NCI-H1092 treated with DMSO at 0.1 percent for 48 hours (cell line): Measurements from ENCODE around the gene PDE1A.

Source experiments
- DNase-seq: peaks from one replicate; lab custom pipeline; 2025; lab: John Stamatoyannopoulos, UW

PDE1A gene

DNA sequence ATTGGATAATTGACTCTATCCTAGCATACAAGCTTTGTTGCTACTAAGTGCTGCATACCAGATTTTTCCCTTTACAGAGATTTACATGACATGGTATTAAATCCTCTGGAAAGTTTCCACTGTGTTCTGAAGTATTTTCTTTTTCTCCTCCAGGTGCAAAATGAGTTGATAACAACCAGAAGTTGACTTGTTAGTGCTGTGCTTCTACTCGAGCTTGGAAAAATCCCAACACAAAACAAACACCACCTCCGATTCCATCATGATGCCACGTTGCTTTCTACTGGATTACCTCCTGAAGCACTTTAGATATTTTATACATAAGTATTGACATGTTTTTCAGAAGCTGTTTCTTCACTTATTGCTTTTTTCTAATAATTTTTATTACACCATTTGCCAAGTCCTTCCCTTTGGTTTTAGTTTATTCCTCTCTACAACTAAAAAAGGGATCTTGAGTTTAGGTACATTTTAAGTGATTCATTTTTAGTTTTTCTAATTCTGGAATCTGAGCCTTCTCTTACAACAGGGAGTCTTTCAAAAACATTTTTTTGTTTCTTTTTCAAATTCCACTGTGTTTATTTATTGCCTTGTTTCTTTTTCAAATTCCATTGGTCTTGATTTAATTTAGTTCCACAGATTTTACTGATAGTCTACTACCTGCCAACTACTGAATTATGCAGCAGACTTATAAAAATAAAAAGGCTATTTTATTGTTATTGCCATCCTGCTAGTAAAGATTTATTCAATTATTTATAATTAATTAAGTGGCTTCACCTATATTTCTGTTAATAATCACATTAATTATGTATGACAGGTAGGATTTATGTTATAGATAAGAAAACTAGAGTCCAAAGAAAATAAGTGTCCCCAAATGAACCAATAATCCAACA, 297.8 kb downstream of the PDE1A start:
- no peak for DNase-seq

DNA sequence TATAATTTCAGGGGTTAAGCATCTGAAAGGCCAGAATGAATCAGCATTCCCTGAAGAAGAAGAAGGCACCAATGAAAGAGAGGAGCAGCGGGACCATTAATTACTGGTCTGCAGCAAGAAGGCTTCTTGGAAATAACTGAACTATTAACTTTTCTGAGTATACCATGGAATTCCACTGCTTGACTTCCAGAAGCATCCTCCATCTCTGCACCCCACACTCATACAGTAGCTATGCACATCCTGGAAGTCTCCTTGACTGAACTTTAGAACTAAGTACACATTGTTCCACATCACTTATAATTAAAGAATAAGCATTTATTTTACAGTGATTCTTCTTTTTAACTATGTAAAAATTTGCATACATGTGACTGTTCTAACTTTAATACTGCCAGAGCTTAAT, 309.6 kb downstream of the PDE1A start:
- no peak for DNase-seq

DNA sequence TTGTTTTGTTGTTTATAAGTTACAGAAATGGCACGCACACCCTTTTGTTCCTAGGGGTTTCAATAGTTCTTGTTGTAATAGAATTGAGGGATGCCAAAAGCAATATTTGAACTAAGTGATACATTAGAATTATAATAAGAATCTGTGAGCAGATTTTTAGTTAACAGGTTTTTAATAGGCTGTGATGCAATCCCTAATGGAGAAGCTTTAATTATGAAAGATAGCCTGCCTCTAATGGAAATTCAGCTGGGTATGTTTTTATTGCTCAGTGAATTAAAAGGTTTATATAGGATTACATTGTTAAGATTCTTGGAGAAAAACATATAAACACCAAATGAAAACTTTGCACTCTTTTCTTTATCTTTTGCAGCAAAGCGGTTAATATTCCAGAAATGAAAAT, 310.1 kb downstream of the PDE1A start:
- DNase-seq = no peak

DNA sequence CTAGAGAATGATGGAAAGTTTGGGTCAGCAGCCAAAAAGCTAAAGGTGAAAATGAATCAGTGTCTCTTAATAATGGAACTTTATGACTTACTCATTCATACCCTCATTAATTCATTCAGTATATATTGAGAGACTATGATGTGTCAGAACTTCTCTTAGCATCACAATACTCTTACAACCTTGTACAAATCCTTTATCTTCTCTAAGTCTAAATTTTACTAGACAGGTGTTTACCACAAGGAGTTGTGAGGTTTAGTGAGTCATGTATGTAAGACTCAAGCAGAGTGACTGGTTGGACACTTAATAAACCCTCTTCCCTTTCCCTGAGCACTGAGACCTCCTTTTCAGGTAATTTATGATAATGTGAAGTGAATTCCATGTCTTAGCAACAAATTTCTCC, 311.6 kb downstream of the PDE1A start:
- DNase-seq = no peak

DNA sequence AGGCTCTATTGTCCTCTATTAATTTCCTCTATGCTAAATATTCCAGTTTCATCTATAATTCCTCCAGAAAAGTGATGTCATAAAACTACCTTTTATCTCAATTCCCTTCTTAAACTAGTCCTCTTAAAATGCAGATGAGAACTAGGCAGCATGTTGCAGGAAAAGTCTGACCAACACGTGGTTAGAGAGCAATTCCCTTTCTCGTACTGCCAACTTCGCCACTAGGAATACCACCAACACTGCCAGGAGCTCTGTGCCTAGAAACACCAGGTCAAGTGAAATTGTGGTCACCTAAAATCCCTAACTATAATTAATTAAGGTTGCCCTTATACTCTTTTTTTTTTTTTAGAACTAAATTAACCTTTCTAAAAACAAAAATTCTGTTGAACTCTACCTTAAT, 313.5 kb downstream of the PDE1A start:
- no peak for DNase-seq

DNA sequence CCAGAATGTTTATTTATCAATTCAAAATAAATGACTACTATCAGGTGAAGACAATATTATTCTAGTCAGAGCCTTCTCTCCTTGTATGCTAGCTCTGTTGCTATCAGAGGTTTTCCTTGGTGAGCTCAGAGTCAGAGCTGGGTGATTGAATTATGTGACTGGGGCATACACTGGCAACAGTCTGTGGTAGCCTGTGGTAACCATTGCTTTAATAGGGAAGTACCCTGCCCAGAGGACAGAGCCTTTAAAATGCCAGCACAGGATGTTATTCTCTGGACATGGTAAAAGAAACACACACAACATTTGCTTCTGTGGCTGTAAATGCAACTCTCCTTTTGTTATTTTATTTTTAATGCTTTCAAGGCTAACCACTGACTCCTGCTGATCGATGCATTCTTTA, 316.5 kb downstream of the PDE1A start:
- DNase-seq = no peak

DNA sequence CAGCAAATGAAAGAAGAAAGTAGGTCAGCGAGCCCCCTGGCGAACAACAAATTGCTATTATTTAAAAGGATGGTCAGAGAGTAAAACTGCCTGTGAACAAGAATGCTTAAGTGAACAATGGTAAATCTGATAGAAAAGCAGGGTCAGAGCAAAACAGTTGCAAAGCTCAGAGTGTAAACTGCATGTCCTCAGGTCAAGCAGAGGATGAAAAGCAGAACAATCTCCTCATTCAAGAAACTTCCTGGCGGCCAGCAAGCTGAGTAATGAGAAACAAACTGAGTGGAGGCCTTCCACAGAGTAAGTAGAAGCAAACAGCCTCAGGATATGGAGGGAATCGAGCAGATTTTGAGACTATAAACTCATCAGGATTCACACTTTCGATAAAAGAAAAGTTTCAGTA, 323.3 kb downstream of the PDE1A start:
- DNase-seq = no peak

DNA sequence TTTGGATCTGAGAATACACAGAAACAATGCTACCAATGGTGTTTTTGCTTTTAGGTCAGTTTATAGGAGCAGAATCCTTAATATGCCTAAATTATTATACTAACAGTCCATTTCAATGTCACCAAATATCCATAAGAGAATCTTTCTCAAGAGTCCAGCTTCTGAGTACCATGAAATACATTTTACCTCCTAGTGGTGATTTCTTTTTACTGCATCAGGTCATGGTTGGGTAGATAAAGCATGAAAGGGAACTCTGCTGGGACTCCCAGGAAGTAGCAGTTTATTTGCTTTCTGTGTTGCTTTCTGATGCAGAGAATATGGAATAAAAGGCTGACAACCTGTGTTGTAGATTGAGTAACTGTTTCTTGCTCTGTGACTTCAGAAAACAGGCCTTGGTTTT, 325.6 kb downstream of the PDE1A start:
- no peak for DNase-seq

DNA sequence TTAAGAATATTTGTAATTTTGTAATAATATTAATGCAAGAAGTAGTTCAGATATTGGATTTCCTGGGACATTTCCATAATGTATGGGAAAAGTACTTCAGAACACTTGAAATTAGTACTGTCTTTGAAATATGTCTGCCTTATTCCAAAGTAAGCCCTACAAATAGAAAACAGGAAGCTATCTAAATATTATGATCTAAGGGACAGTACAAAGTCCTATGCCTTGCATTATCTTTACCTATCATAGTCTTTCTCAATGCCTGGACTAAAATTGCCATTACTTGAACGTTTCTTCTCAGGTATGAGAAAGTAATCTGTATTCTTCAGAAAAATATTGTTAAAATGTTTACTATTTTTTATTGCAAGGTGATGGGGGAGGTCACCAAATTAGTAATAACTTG, 328.2 kb downstream of the PDE1A start:
- no peak for DNase-seq

DNA sequence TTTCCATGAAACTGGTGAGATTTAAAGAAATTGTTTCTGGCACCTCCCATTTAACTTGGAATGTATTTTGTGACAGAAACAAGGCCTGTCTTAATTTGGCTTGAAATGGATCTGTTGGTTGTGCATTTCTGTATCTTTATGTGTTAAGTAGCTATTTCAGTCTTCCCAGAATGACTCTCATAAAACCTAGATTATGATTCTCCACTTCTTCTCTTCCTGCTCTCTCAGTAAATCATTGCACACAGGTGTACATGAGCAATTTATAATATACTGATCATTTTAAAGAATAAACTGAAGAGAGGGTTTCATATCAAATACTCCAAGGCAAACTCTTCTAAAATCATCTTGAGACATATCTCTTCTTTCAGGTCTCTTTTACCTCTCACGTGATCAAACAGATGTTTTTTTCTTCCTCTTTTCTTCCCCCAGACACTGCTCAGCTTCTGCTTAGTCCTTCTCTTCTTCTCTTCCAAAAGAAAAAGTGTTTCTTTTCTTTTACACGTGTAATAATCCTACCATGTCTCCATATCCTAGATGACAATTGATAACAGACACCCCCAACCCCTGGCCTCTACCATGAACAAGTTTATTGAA, 329.2 kb downstream of the PDE1A start:
- DNase-seq = no peak

DNA sequence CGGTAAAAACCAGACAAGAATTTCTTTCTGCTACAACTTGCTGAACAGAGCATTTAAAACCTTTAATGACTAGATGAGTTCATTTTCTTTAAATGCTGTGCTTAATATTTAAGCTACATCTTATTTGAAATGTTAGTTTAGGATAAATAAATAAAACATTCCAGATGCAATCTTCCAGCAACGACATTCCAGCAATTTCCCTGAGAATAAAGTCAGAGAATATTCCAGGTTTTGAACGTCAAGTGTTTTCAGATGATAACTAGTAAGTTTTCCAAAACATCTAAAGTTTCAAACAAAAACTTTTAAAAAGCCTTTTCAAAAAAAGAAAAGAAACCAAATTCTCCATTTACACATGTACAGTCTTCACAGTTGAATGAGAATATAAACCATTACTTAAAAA, 336.4 kb downstream of the PDE1A start:
- no peak for DNase-seq
